Fibroblast of villous mesenchyme (primary cell): Measurements from ENCODE around the gene NDST3. TPM values are rescaled to one million over a fixed set of nuclear protein-coding genes. Genes with fewer than 3 reads are reported as not detected.

Experiments used
- DNase-seq: peaks from one replicate; pipeline ENCODE4 v3.0.0-alpha.2; 2010; ENCODE audit warnings: low read depth
- H3K4me3 ChIP-seq: 2 replicates; pipeline ENCODE4 v1.5.1; 2011; ENCODE audit warnings: low read depth, mild to moderate bottlenecking, low read length
- total RNA-seq: library from RNA; depleted of rRNA; stranded (reverse); fragments of >200 nt; gene quantifications from 2 replicates; pipeline ENCODE4 v1.2.3, GENCODE V29; 2012
- TF ChIP-seq, protein P1 (sequence below): IDR thresholded peaks from 2 replicates; pipeline ENCODE4 v1.5.1; 2012; ENCODE audit warnings: low read depth, mild to moderate bottlenecking, low read length; ENCODE audit not compliant: insufficient read depth

The NDST3 gene
- total RNA-seq, 1 donor = under 0.01 TPM

DNA sequence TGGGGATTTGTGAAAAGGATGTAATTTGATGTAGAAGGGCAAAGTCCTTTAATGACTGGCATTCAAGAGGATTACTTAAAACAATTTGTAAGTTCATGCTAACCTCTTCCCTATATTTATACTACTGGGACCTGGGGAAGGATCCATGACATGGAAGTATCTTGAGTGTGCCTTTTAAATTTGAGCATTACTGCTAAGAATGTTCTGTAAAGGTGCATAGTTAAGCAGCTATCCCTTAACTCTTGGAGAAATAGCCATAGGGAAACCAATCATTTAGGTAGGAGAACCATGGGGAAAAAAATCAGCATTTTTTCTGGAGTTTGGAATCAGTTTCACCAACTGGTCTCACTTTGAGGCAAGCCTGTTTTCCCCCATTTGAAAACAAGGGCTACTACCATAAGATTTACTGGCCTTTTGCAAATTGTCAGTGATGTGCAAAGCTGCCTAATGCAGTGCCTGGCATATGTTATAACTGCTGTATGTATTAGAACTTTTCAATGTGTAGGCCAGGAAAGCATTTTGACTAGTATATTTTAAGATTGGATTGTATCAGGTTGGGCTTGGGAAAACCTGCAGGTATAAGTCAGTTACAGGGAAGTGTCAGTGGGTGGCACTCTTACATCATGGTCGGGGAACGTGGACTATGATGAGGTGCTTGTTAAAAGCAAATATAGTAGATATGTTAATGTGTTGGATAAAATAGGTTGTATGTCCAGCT is 246.4 kb downstream of the NDST3 start:
- TF ChIP-seq, protein P1, sequence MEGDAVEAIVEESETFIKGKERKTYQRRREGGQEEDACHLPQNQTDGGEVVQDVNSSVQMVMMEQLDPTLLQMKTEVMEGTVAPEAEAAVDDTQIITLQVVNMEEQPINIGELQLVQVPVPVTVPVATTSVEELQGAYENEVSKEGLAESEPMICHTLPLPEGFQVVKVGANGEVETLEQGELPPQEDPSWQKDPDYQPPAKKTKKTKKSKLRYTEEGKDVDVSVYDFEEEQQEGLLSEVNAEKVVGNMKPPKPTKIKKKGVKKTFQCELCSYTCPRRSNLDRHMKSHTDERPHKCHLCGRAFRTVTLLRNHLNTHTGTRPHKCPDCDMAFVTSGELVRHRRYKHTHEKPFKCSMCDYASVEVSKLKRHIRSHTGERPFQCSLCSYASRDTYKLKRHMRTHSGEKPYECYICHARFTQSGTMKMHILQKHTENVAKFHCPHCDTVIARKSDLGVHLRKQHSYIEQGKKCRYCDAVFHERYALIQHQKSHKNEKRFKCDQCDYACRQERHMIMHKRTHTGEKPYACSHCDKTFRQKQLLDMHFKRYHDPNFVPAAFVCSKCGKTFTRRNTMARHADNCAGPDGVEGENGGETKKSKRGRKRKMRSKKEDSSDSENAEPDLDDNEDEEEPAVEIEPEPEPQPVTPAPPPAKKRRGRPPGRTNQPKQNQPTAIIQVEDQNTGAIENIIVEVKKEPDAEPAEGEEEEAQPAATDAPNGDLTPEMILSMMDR = peak; percentile 56
- DNase-seq = peak; percentile 77

GRCh38 chr4:118281611-118282442 is 247.5 kb downstream of the NDST3 start:
- peak; percentile 26 for DNase-seq
- TF ChIP-seq, protein P1 = no peak
- H3K4me3 ChIP-seq = no peak overlapping the region

More for the DNA sequence above, 246.4 kb downstream of the NDST3 start:
- H3K4me3 ChIP-seq = peak overlapping the region; percentile 1

DNA sequence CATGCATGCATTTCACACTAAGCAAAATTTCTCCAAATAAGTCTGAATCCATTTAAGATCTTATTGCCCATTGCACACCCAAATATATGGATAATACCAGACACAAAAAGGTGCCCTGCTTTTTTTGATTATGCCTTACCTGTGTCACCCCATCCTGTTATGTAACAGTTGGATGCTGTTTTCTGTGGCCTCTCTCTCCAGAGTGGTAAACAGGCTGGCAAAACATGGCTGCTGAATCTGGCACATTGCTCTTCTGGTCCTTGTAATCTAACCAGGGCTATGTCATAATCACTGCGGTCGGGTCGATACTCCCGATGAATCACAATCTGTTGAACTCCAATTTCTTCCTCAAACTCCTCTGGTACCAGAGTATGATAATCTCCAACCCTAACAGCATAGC is 248.4 kb downstream of the NDST3 start:
- TF ChIP-seq, protein P1 = no peak
- no peak overlapping the region for H3K4me3 ChIP-seq
- peak; percentile 33 for DNase-seq

DNA sequence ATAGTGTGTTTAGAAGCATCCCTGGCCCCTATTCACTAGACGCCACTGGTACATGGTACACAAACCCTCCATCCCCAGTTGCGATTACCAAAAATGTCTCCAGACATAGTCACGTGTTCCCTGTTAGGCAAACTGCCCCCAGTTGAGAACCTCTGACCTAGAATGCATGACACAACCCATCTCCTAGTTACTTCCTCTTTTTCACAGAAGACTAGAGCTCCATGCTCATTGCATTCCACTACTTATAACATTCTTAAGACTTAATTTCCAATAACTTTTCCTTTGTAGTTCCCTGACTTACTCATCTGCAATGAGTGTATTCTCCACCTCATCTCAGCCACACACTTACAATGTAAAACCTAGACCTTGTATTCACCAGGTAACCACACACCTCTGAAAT is 249.9 kb downstream of the NDST3 start:
- TF ChIP-seq, protein P1 = no peak
- no peak overlapping the region for H3K4me3 ChIP-seq
- DNase-seq = no peak

DNA sequence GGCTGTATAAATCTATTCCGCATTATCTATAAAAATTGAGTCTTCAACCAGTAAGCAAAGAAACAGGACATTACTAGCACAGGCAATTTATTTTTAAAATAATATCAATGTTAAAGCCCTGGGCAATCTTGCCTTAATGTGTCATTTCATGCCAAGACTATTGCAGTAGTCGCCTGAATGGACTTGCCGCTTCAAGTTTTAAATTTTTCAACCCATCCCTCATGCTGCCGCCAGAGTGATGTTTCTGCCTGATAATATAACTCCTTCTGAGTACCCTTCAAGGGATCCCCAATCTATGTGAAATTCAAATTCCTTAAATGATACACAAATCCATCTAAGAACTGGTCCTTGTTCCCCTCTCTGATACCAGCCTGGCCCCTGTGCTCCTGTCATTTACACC is 251.6 kb downstream of the NDST3 start:
- TF ChIP-seq, protein P1 = no peak
- DNase-seq = no peak

GRCh38 chr4:118286685-118287084 is 252.4 kb downstream of the NDST3 start:
- DNase-seq = no peak
- TF ChIP-seq, protein P1 = no peak
- H3K4me3 ChIP-seq = no peak overlapping the region

More for the DNA sequence above, 251.6 kb downstream of the NDST3 start:
- no peak overlapping the region for H3K4me3 ChIP-seq
